H9 (cell line): ENCODE data around the gene C16orf78. TPM values are rescaled to one million over a fixed set of nuclear protein-coding genes. Genes with fewer than 3 reads are reported as not detected.
"Not testable (repeated sequence)": the region's sequence is repeated elsewhere in the genome, so short reads cannot be mapped to it uniquely, and the experiment has no call there.

ENCODE experiments used
- DNase-seq: peaks from one replicate; pipeline ENCODE4 v3.0.0-alpha.2; 2017
- H2AFZ ChIP-seq: one replicate; pipeline ENCODE4 v1.6.1; 2013; ENCODE audit warnings: mild to moderate bottlenecking, low read length, control low read depth, moderate library complexity
- H2AK5ac ChIP-seq: 2 replicates; pipeline ENCODE4 v1.6.1; 2013; ENCODE audit warnings: low read length, control low read depth, mixed read lengths; ENCODE audit not compliant: insufficient read length
- H2BK120ac ChIP-seq: one replicate; pipeline ENCODE4 v1.6.1; 2013; ENCODE audit warnings: low read depth, mild to moderate bottlenecking, low read length, control low read depth, inconsistent platforms; ENCODE audit not compliant: poor library complexity, severe bottlenecking
- H2BK12ac ChIP-seq: 2 replicates; pipeline ENCODE4 v1.6.1; 2013; ENCODE audit warnings: low read length, control low read depth, mixed read lengths, low read depth; ENCODE audit not compliant: insufficient read length
- H2BK15ac ChIP-seq: 2 replicates; pipeline ENCODE4 v1.6.1; 2013; ENCODE audit warnings: low read depth, low read length, control low read depth
- H2BK20ac ChIP-seq: one replicate; pipeline ENCODE4 v1.6.1; 2013; ENCODE audit warnings: low read depth, mild to moderate bottlenecking, low read length, control low read depth, inconsistent platforms; ENCODE audit not compliant: poor library complexity, severe bottlenecking
- H2BK5ac ChIP-seq: 2 replicates; pipeline ENCODE4 v1.6.1; 2013; ENCODE audit warnings: low read length, control low read depth, mixed read lengths; ENCODE audit not compliant: insufficient read length
- H3K14ac ChIP-seq: 2 replicates; pipeline ENCODE4 v1.6.1; 2013; ENCODE audit warnings: low read length, control low read depth; ENCODE audit not compliant: insufficient read depth
- H3K18ac ChIP-seq: 2 replicates; pipeline ENCODE4 v1.6.1; 2013; ENCODE audit warnings: low read depth, mild to moderate bottlenecking, mixed read lengths, low read length, control low read depth; ENCODE audit not compliant: insufficient read length
- H3K23ac ChIP-seq: 2 replicates; pipeline ENCODE4 v1.6.1; 2013; ENCODE audit warnings: low read length, control low read depth, mixed read lengths, low read depth; ENCODE audit not compliant: insufficient read length
- H3K23me2 ChIP-seq: 2 replicates; pipeline ENCODE4 v1.6.1; 2013; ENCODE audit warnings: low read depth, mild to moderate bottlenecking, mixed read lengths, low read length, control low read depth; ENCODE audit not compliant: insufficient read length, poor library complexity, severe bottlenecking
- H3K27ac ChIP-seq: 2 replicates; pipeline ENCODE4 v1.5.1; 2013; ENCODE audit warnings: low read length, control low read depth, mixed read lengths, low read depth; ENCODE audit not compliant: insufficient read length
- H3K27me3 ChIP-seq: 2 replicates; pipeline ENCODE4 v1.6.1; 2013; ENCODE audit warnings: low read length, control low read depth, inconsistent platforms; ENCODE audit not compliant: insufficient read depth
- H3K4ac ChIP-seq: 2 replicates; pipeline ENCODE4 v1.6.1; 2013; ENCODE audit warnings: low read depth, mild to moderate bottlenecking, control low read depth, inconsistent platforms, low read length, moderate library complexity
- H3K4me1 ChIP-seq: 2 replicates; pipeline ENCODE4 v1.6.1; 2013; ENCODE audit warnings: low read length, control low read depth, inconsistent platforms; ENCODE audit not compliant: insufficient read depth
- H3K4me2 ChIP-seq: 2 replicates; pipeline ENCODE4 v1.6.1; 2013; ENCODE audit warnings: low read length, control low read depth, mixed read lengths; ENCODE audit not compliant: insufficient read length, insufficient read depth
- H3K56ac ChIP-seq: 2 replicates; pipeline ENCODE4 v1.6.1; 2013; ENCODE audit warnings: low read depth, mild to moderate bottlenecking, mixed read lengths, low read length, control low read depth; ENCODE audit not compliant: insufficient read length
- H3K79me1 ChIP-seq: 2 replicates; pipeline ENCODE4 v1.6.1; 2013; ENCODE audit warnings: low read depth, mild to moderate bottlenecking, moderate library complexity, low read length, control low read depth, inconsistent platforms; ENCODE audit not compliant: insufficient read depth, poor library complexity, severe bottlenecking
- H3K79me2 ChIP-seq: 2 replicates; pipeline ENCODE4 v1.6.1; 2013; ENCODE audit warnings: low read length, control low read depth, inconsistent platforms; ENCODE audit not compliant: insufficient read depth
- H3K9ac ChIP-seq: 2 replicates; pipeline ENCODE4 v1.6.1; 2013; ENCODE audit warnings: low read length, control low read depth, mixed read lengths; ENCODE audit not compliant: insufficient read length; ENCODE audit errors: extremely low read depth
- H3K9me3 ChIP-seq: one replicate; pipeline ENCODE4 v1.6.1; 2013; ENCODE audit warnings: low read depth, low read length, inconsistent platforms; ENCODE audit not compliant: control insufficient read depth
- H3T11ph ChIP-seq: one replicate; pipeline ENCODE4 v1.6.1; 2013; ENCODE audit warnings: mild to moderate bottlenecking, low read length, control low read depth, inconsistent platforms
- H4K20me1 ChIP-seq: one replicate; pipeline ENCODE4 v1.6.1; 2013; ENCODE audit not compliant: control insufficient read depth, insufficient read length, insufficient read depth
- H4K5ac ChIP-seq: 2 replicates; pipeline ENCODE4 v1.6.1; 2013; ENCODE audit warnings: low read depth, mild to moderate bottlenecking, mixed read lengths, low read length, control low read depth; ENCODE audit not compliant: insufficient read length
- H4K8ac ChIP-seq: replicated peaks from 2 replicates; pipeline ENCODE4 v1.6.1; 2013; ENCODE audit warnings: low read length, control low read depth, mixed read lengths, low read depth; ENCODE audit not compliant: insufficient read length
- H4K91ac ChIP-seq: 2 replicates; pipeline ENCODE4 v1.6.1; 2013; ENCODE audit warnings: low read depth, mild to moderate bottlenecking, moderate library complexity, mixed read lengths, low read length, control low read depth; ENCODE audit not compliant: insufficient read length
- H3K27ac Mint-ChIP-seq, 3 experiments: 2 replicates in 2 of 3; 3 replicates in 1 of 3; pipeline ENCODE4 v1.8.0; 2020 to 2021; ENCODE audit warnings: mixed read lengths in 3 of 3, mild to moderate bottlenecking in 1 of 3, moderate library complexity in 1 of 3
- H3K27me3 Mint-ChIP-seq: 2 replicates; pipeline ENCODE4 v1.8.0; 2021; ENCODE audit warnings: low read depth, mild to moderate bottlenecking, moderate library complexity, mixed read lengths
- H3K36me3 Mint-ChIP-seq, 3 experiments: 2 replicates in 2 of 3; 3 replicates in 1 of 3; pipeline ENCODE4 v1.8.0; 2020 to 2021; ENCODE audit warnings: low read depth in 3 of 3, mixed read lengths in 3 of 3; ENCODE audit not compliant: insufficient read depth in 1 of 3
- H3K4me1 Mint-ChIP-seq, 2 experiments: 2 replicates each; pipeline ENCODE4 v1.8.0; 2020; ENCODE audit warnings: mixed read lengths in 2 of 2
- H3K4me3 Mint-ChIP-seq, 2 experiments: 2 replicates in 1 of 2; 3 replicates in 1 of 2; pipeline ENCODE4 v1.8.0; 2020 to 2021; ENCODE audit warnings: mild to moderate bottlenecking in 2 of 2, mixed read lengths in 2 of 2, moderate library complexity in 1 of 2
- H3K9me3 Mint-ChIP-seq, 2 experiments: 2 replicates in 1 of 2; 3 replicates in 1 of 2; pipeline ENCODE4 v1.8.0; 2020; ENCODE audit warnings: mild to moderate bottlenecking in 2 of 2, mixed read lengths in 2 of 2, moderate library complexity in 1 of 2
- WGBS: extraction: QIAGEN DNeasy Blood & Tissue Kit; methylation state at CpG from one replicate; pipeline ENCODE4 v1.1.7; 2013; ENCODE audit warnings: missing lambda C conversion rate, low lambda C conversion rate, mixed read lengths; ENCODE audit not compliant: insufficient read length; ENCODE audit errors: extremely low coverage; 5-methylcytosine and 5-hydroxymethylcytosine counted together
- total RNA-seq: library from RNA; stranded (reverse); gene quantifications from 2 replicates; pipeline ENCODE4 v1.2.1, GENCODE V29; 2021
- TF ChIP-seq, protein P1 (sequence below): fragments of 200-600 bp; sonication (generic); conservative IDR thresholded peaks from 3 replicates; pipeline ENCODE4 v1.8.0; 2021; ENCODE audit warnings: antibody characterized with exemption, mild to moderate bottlenecking

Gene C16orf78
- total RNA-seq, 1 experiment from 2014 or later = not detected

GRCh38 chr16:49359591-49359990 lies 14.0 kb upstream of the C16orf78 start:
- H3K27me3 ChIP-seq = no peaks in the 10 kb centered on the region
- no peak overlapping the region for H2AK5ac ChIP-seq
- no peak overlapping the region for H2BK120ac ChIP-seq
- H3T11ph ChIP-seq = no peak overlapping the region
- no peaks in the 10 kb centered on the region for H3K23me2 ChIP-seq
- no peaks in the 10 kb centered on the region for H3K79me1 ChIP-seq
- Mint-ChIP-seq H3K36me3 (peaks cover 5 to 11% (median 10%) of the 10 kb centered on the region in 3 experiments), H3K4me1 (peaks cover 29% of the 10 kb centered on the region in 2 experiments), H3K4me3 (no peak overlapping the region), H3K27me3 (peaks cover 7% of the 10 kb centered on the region), H3K9me3 (peaks cover 7 to 9% of the 10 kb centered on the region in 2 experiments; a peak in 4 of 5 replicates), H3K27ac (no peak overlapping the region)
- no peak overlapping the region for H4K91ac ChIP-seq
- H3K18ac ChIP-seq = no peak overlapping the region
- no CpG with 5 or more reads among the region's 4 CpGs for WGBS
- no peak for DNase-seq
- H4K8ac ChIP-seq = no peak overlapping the region
- no peak overlapping the region; the same call in 1 of the 2 replicates for H3K14ac ChIP-seq
- no peak overlapping the region for H3K9ac ChIP-seq
- H3K27ac ChIP-seq = no peak overlapping the region
- H3K4me1 ChIP-seq = no peaks in the 10 kb centered on the region; the same call in 1 of the 2 replicates
- no peaks in the 10 kb centered on the region for H4K20me1 ChIP-seq
- H3K4me2 ChIP-seq = no peak overlapping the region
- TF ChIP-seq, protein P1, sequence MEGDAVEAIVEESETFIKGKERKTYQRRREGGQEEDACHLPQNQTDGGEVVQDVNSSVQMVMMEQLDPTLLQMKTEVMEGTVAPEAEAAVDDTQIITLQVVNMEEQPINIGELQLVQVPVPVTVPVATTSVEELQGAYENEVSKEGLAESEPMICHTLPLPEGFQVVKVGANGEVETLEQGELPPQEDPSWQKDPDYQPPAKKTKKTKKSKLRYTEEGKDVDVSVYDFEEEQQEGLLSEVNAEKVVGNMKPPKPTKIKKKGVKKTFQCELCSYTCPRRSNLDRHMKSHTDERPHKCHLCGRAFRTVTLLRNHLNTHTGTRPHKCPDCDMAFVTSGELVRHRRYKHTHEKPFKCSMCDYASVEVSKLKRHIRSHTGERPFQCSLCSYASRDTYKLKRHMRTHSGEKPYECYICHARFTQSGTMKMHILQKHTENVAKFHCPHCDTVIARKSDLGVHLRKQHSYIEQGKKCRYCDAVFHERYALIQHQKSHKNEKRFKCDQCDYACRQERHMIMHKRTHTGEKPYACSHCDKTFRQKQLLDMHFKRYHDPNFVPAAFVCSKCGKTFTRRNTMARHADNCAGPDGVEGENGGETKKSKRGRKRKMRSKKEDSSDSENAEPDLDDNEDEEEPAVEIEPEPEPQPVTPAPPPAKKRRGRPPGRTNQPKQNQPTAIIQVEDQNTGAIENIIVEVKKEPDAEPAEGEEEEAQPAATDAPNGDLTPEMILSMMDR = no peak
- H3K9me3 ChIP-seq = no peaks in the 10 kb centered on the region
- H3K4ac ChIP-seq = no peak overlapping the region
- no peak overlapping the region for H2BK5ac ChIP-seq
- H2BK12ac ChIP-seq = no peak overlapping the region
- no peak overlapping the region for H2BK20ac ChIP-seq
- H2AFZ ChIP-seq = no peak overlapping the region
- H4K5ac ChIP-seq = no peak overlapping the region
- no peak overlapping the region for H3K23ac ChIP-seq
- no peak overlapping the region for H2BK15ac ChIP-seq
- H3K56ac ChIP-seq = no peak overlapping the region
- 0 out of 2 replicates have a peak, but pooled peaks cover 2% of the 10 kb centered on the region for H3K79me2 ChIP-seq

DNA sequence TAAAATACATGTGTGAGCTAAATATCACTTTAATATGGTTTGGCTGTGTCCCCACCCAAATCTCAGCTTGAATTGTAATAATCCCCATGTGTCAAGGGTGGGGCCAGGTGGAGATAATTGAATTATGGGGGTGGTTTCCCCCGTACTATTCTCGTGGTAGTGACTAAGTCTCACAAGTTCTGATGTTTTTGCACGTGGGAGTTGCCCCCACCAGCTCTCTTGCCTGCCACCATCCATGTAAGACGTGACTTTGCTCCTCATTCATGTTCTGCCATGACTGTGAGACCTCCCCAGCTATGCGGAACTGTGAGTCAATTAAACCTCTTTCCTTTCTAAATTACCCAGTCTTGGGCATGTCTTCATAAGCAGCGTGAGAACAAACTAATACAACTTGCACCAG lies 11.9 kb upstream of the C16orf78 start:
- not testable (repeated sequence) for H3K9ac ChIP-seq, H2AFZ ChIP-seq, H3K4ac ChIP-seq, H2BK12ac ChIP-seq, H3K23me2 ChIP-seq, H3K27ac Mint-ChIP-seq, H3K9me3 Mint-ChIP-seq, H2BK20ac ChIP-seq, H4K8ac ChIP-seq, H3K4me1 ChIP-seq, H3K79me2 ChIP-seq, H3K4me3 Mint-ChIP-seq, H4K91ac ChIP-seq, H4K5ac ChIP-seq, H3K27me3 ChIP-seq, H2BK15ac ChIP-seq, H3K56ac ChIP-seq, H3K27ac ChIP-seq, H3T11ph ChIP-seq, H3K79me1 ChIP-seq, H3K18ac ChIP-seq, H3K14ac ChIP-seq, H3K27me3 Mint-ChIP-seq, H4K20me1 ChIP-seq, H3K9me3 ChIP-seq, H2AK5ac ChIP-seq, H2BK5ac ChIP-seq, H3K4me2 ChIP-seq, H3K23ac ChIP-seq, H2BK120ac ChIP-seq
- Mint-ChIP-seq H3K4me1 (peaks cover 41 to 43% of the 10 kb centered on the region in 2 experiments), H3K36me3 (peaks cover 5 to 11% (median 10%) of the 10 kb centered on the region in 3 experiments)
- WGBS = no CpG with 5 or more reads among the region's 6 CpGs
- peak; percentile 5 for DNase-seq
